Measurements from ENCODE around the gene PPP4R3B.

DNA sequence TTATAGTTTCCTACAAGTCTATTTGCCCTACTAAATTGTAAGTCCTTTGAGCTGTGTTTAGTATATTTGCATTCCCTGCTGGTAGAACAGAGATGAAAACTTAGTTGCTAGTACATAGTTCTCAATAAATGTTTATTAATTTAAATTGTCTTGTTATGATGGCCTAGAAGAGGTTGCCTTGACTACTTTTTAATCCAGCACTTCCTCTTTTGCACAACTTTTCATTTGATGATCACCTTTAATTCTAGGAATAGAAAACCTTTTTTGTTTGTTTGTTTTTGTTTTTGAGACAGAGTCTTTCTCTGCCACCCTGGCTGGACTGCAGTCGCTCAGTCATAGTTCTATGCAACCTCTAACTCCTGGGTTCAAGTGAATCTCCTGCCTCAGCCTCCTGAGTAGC lies 91.2 kb downstream of the PPP4R3B start:
- TF ChIP-seq, protein P1, sequence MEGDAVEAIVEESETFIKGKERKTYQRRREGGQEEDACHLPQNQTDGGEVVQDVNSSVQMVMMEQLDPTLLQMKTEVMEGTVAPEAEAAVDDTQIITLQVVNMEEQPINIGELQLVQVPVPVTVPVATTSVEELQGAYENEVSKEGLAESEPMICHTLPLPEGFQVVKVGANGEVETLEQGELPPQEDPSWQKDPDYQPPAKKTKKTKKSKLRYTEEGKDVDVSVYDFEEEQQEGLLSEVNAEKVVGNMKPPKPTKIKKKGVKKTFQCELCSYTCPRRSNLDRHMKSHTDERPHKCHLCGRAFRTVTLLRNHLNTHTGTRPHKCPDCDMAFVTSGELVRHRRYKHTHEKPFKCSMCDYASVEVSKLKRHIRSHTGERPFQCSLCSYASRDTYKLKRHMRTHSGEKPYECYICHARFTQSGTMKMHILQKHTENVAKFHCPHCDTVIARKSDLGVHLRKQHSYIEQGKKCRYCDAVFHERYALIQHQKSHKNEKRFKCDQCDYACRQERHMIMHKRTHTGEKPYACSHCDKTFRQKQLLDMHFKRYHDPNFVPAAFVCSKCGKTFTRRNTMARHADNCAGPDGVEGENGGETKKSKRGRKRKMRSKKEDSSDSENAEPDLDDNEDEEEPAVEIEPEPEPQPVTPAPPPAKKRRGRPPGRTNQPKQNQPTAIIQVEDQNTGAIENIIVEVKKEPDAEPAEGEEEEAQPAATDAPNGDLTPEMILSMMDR (IDR thresholded peaks at IDR 0.05; ENCODE audit: insufficient read depth, low read depth, low read length), result no peak
- no peak for TF ChIP-seq EZH2 (IDR thresholded peaks at IDR 0.05; ENCODE audit: insufficient read depth, low read length)

Measured in astrocyte (in vitro differentiated cells and primary cell).